ENCODE results near the gene CDKAL1.

Gene CDKAL1

GRCh38 chr6:21123507-21124436 is 589.5 kb downstream of the CDKAL1 start:
- DNase-seq (ENCODE audit: low spot score) = no peak
- in situ Hi-C loops (cut with MboI; ENCODE audit: low sequenced_read_pairs, unreplicated experiment) = no loop called here
- no peak for TF ChIP-seq CTCF (IDR thresholded peaks at IDR 0.05; ENCODE audit: borderline replicate concordance, control extremely low read depth, extremely low read depth, insufficient read depth, missing control alignments)

- DNase-seq (ENCODE audit: low spot score) = no peak
- no peak for TF ChIP-seq CTCF (IDR thresholded peaks at IDR 0.05; ENCODE audit: borderline replicate concordance, control extremely low read depth, extremely low read depth, insufficient read depth, missing control alignments)
- in situ Hi-C loops (cut with MboI; ENCODE audit: low sequenced_read_pairs, unreplicated experiment) = no loop called here
Observed at GRCh38 chr6:21128601-21129000, 594.3 kb downstream of the CDKAL1 start.

DNA sequence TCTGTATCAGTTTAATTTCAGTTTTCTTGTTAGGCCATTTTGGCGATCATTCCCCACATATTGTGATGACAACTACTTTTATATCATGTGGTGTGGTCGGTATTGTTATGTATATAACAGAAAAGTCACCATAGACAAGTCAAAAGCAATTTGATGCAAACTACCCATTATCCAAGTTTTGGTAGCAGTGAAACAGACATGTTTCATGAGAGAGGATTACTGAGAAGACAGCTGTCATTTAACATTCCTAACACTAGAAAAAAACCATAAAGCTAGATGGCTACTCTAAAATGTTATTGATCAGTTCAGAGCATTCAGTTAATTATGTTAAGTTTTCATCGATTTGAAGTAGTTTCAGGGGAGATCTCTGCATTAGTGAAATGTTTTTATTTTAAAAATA is 597.1 kb downstream of the CDKAL1 start:
- no peak for DNase-seq (ENCODE audit: low spot score)
- in situ Hi-C loops (cut with MboI; ENCODE audit: low sequenced_read_pairs, unreplicated experiment) = no loop called here
- no peak for TF ChIP-seq CTCF (IDR thresholded peaks at IDR 0.05; ENCODE audit: borderline replicate concordance, control extremely low read depth, extremely low read depth, insufficient read depth, missing control alignments)

DNA sequence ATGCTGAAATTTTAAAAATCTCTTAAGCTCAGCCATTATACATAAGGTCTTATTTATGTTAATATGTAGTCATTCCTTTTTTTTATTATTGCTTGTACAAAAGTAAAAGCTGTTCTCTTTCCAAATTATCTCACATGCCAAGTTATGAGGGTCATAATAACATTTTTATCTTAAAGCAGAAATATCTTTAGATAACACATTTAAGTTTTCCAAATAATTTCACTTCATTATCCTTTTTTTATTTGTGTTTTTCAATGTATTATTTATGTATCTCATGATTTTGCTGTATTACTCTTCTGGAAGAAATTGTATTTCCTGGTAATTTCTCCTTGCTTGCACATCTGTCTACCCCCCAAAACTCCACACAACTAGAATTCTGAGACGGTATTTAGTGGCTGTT is 598.2 kb downstream of the CDKAL1 start:
- DNase-seq (ENCODE audit: low spot score) = no peak
- in situ Hi-C loops (cut with MboI; ENCODE audit: low sequenced_read_pairs, unreplicated experiment) = no loop called here
- TF ChIP-seq CTCF (IDR thresholded peaks at IDR 0.05; ENCODE audit: borderline replicate concordance, control extremely low read depth, extremely low read depth, insufficient read depth, missing control alignments) = no peak

GRCh38 chr6:21132856-21133838 is 598.9 kb downstream of the CDKAL1 start:
- no peak for DNase-seq (ENCODE audit: low spot score)
- no peak for TF ChIP-seq CTCF (IDR thresholded peaks at IDR 0.05; ENCODE audit: borderline replicate concordance, control extremely low read depth, extremely low read depth, insufficient read depth, missing control alignments)
- in situ Hi-C loops (cut with MboI; ENCODE audit: low sequenced_read_pairs, unreplicated experiment) = no loop called here

- TF ChIP-seq CTCF (IDR thresholded peaks at IDR 0.05; ENCODE audit: borderline replicate concordance, control extremely low read depth, extremely low read depth, insufficient read depth, missing control alignments) = no peak
- in situ Hi-C loops (cut with MboI; ENCODE audit: low sequenced_read_pairs, unreplicated experiment) = no loop called here
- DNase-seq (ENCODE audit: low spot score) = no peak
Observed at GRCh38 chr6:21133901-21134300, 599.6 kb downstream of the CDKAL1 start.
